Stimulated activated naive CD8-positive, alpha-beta T cell treated with anti-CD3 and anti-CD28 coated beads, Interleukin-15, Interleukin-2, amounts not matched to agents 100 ng/mL and 50 ng/mL, for 24 hours (primary cell): ENCODE results near the gene NUP210L.

Experiments
- H3K27ac Mint-ChIP-seq: one replicate; pipeline ENCODE4 v1.8.0; 2021; ENCODE audit warnings: mild to moderate bottlenecking, mixed read lengths
- H3K27me3 Mint-ChIP-seq: one replicate; pipeline ENCODE4 v1.8.0; 2021; ENCODE audit warnings: mixed read lengths
- H3K36me3 Mint-ChIP-seq: one replicate; pipeline ENCODE4 v1.8.0; 2021; ENCODE audit warnings: low read depth, mixed read lengths
- H3K4me1 Mint-ChIP-seq: one replicate; pipeline ENCODE4 v1.8.0; 2021; ENCODE audit warnings: low read depth, mixed read lengths
- H3K4me3 Mint-ChIP-seq: one replicate; pipeline ENCODE4 v1.8.0; 2021; ENCODE audit warnings: mild to moderate bottlenecking, mixed read lengths
- H3K9me3 Mint-ChIP-seq: one replicate; pipeline ENCODE4 v1.8.0; 2021; ENCODE audit warnings: mixed read lengths

NUP210L gene

GRCh38 chr1:153962088-153963029, 192.5 kb downstream of the NUP210L start:
- Mint-ChIP-seq H3K27me3 (no peaks in the 10 kb centered on the region), H3K9me3 (no peaks in the 10 kb centered on the region), H3K4me1 (peaks cover 73% of the 10 kb centered on the region), H3K36me3 (peaks cover 21% of the 10 kb centered on the region), H3K27ac (peak overlapping the region; percentile 93), H3K4me3 (peak overlapping the region; percentile 91)

GRCh38 chr1:153961421-153961820, 193.5 kb downstream of the NUP210L start:
- Mint-ChIP-seq H3K9me3 (no peaks in the 10 kb centered on the region), H3K4me3 (peak overlapping the region; percentile 91), H3K36me3 (peaks cover 21% of the 10 kb centered on the region), H3K27me3 (no peaks in the 10 kb centered on the region), H3K27ac (peak overlapping the region; percentile 34), H3K4me1 (peaks cover 75% of the 10 kb centered on the region)

GRCh38 chr1:153960206-153960605, 194.7 kb downstream of the NUP210L start:
- Mint-ChIP-seq H3K4me1 (peaks cover 72% of the 10 kb centered on the region), H3K27me3 (no peaks in the 10 kb centered on the region), H3K27ac (peak overlapping the region; percentile 34), H3K9me3 (no peaks in the 10 kb centered on the region), H3K4me3 (no peak overlapping the region), H3K36me3 (peaks cover 17% of the 10 kb centered on the region)

DNA sequence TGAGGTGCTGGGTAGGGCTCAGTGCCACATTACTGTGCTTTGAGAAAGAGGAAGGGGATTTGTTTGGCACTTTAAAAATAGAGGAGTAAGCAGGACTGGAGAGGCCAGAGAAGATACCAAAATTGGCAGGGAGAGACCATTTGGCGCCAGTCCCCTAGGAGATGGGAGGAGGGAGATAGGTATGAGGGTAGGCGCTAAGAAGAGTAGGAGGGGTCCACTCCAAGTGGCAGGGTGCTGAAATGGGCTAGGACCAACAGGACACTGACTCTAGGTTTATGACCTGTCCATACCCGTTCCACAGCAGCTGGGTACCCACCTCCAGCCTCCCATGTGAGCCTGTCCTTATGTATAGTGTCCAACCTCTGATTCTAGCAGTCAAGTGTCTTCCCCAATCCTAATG, 195.4 kb downstream of the NUP210L start:
- H3K4me3 Mint-ChIP-seq, result peak overlapping the region; percentile 94
- peaks cover 76% of the 10 kb centered on the region for H3K4me1 Mint-ChIP-seq
- H3K9me3 Mint-ChIP-seq, result no peaks in the 10 kb centered on the region
- peak overlapping the region; percentile 92 for H3K27ac Mint-ChIP-seq
- H3K27me3 Mint-ChIP-seq, result no peaks in the 10 kb centered on the region
- H3K36me3 Mint-ChIP-seq, result peaks cover 19% of the 10 kb centered on the region

DNA sequence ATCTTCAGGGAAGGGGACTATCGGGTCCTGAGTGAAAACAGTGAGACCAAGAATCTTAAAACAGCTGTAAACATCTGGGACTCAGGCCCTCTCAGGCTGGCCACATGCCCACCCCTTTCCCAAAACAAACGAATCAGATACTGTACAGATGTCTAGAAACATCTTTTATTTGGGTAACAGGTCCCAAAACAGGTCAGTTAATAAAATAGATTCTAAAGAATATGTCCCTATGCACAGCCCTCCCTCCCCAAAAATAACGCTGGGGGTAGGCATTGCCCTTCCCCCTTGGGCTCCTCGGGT, 196.0 kb downstream of the NUP210L start:
- peaks cover 25% of the 10 kb centered on the region for H3K36me3 Mint-ChIP-seq
- H3K27ac Mint-ChIP-seq, result peak overlapping the region; percentile 92
- H3K4me1 Mint-ChIP-seq, result peaks cover 77% of the 10 kb centered on the region
- no peaks in the 10 kb centered on the region for H3K27me3 Mint-ChIP-seq
- H3K4me3 Mint-ChIP-seq, result peak overlapping the region; percentile 94
- no peaks in the 10 kb centered on the region for H3K9me3 Mint-ChIP-seq

DNA sequence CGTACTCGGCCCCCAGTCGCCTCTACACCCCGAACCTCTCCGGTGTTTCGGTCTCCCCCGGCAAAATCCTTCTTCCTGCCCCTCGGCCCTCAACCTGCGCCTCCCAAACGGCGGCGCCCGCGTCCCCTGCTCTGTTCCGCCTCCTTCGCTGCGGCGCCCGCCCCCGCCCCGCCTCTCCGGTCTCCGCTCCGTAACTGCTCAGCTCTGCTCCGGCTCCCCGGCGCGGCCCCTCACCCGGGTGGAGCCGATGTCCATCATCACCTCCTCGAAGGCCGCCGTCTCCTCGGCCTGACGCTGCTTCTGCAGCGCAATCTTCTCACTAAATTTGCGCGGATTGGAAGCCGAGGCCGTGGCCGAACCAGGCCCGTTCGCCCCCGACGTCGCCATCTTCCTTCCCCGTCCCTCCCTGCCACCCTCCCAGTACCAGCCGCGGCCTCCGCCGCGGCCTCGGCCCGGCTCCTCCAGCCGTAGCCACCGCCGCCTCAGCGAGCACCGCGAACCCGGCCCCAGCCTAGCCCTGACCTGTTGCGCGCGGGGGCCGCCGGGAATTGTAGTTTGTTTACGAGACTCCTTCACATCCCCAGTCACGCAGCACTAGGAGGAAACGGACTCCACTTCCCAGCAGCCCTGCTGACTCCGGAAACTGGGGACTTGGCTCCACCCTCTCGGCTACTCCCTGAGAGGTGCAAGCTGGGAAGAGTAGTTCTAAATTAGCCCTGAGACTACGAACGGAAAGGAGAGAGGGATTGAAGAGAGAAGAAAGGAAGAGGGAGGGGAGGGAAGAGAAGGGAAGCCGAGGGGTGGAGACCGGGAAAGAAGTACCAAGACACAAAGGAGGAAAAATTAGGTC, 196.5 kb downstream of the NUP210L start, which contains the start of gene CRTC2:
Gene CRTC2, minus strand, starts transcription at position 502 of the 850 bp plus-strand sequence. Its CDS starts 115 bp downstream, at position 387.
- Mint-ChIP-seq H3K36me3 (peaks cover 28% of the 10 kb centered on the region), H3K4me3 (peak within 1 kb of the TSS; percentile 94), H3K27me3 (no peaks in the 10 kb centered on the region), H3K9me3 (no peaks in the 10 kb centered on the region), H3K27ac (peak within 1 kb of the TSS; percentile 92), H3K4me1 (peaks cover 72% of the 10 kb centered on the region)

GRCh38 chr1:153957744-153958110, 197.1 kb downstream of the NUP210L start:
- H3K9me3 Mint-ChIP-seq, result no peaks in the 10 kb centered on the region
- H3K27ac Mint-ChIP-seq, result peak overlapping the region; percentile 92
- no peaks in the 10 kb centered on the region for H3K27me3 Mint-ChIP-seq
- peaks cover 70% of the 10 kb centered on the region for H3K4me1 Mint-ChIP-seq
- H3K4me3 Mint-ChIP-seq, result peak overlapping the region; percentile 94
- H3K36me3 Mint-ChIP-seq, result peaks cover 30% of the 10 kb centered on the region

DNA sequence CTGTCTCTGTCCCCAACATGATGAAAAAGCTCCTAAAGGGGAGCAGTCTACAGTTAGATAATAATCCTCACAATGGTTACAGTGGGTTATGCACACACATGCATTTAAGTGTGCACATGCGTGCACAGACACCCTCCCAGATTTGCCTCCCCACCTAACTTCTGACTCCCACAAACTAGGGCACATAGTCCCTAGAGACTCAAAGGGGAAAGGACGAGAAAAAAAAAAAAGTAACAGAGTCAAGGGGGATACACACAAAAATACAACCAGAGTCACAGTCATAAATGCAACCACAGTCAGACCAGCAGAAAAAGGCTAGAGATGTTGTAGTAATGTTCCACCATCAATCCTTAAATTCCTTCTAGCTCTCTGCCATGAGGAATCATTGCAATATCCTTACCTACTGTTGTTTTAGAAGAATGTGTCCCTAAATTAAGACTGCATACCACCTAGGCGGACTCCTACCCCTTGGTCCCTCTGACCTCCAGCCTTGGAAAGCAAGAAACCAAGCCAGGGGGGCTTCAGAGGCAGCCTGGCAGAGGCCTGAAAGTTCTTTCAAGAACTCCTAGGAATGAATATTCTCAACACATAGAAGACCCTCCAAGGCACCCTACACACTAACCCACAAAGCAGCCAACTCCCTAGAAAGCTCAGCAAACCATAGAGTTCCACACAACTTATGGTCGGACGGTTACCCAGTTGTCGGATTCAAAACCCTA, 197.7 kb downstream of the NUP210L start:
- Mint-ChIP-seq H3K4me3 (peak overlapping the region; percentile 94), H3K36me3 (peaks cover 36% of the 10 kb centered on the region), H3K27me3 (no peaks in the 10 kb centered on the region), H3K9me3 (no peaks in the 10 kb centered on the region), H3K27ac (peak overlapping the region; percentile 92), H3K4me1 (peaks cover 64% of the 10 kb centered on the region)

- Mint-ChIP-seq H3K36me3 (peaks cover 43% of the 10 kb centered on the region), H3K4me1 (peaks cover 46% of the 10 kb centered on the region), H3K27me3 (no peaks in the 10 kb centered on the region), H3K9me3 (no peaks in the 10 kb centered on the region), H3K4me3 (no peak overlapping the region), H3K27ac (no peak overlapping the region)
These were observed 200.0 kb downstream of the NUP210L start for GRCh38 chr1:153954826-153955225.

DNA sequence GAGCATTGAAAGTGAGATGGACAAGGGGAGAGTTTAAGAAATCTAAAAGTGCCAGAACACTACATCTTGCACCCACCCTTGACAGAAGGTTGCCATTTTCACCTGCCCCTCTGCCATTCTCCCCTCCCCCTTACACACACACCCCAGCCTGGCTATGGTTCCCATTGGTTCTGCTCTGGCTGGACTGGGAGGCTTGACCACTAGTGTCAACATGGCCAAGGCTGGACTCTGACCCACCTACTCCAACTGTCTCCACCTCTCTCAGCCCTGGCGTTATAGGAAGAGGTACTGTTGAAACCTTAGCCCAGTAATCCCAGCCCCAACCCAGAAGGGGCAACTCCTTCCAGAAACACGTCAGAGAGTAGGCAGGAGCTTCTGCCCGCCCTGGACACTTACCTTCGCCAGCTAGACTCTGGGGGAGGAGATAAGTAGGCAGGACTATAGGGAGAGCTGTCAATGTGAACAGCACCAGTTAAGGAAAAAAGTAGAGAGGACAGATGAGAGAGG, 201.0 kb downstream of the NUP210L start:
- Mint-ChIP-seq H3K4me3 (no peak overlapping the region), H3K4me1 (peaks cover 39% of the 10 kb centered on the region), H3K36me3 (peaks cover 40% of the 10 kb centered on the region), H3K27ac (peak overlapping the region; percentile 73), H3K27me3 (no peaks in the 10 kb centered on the region), H3K9me3 (no peaks in the 10 kb centered on the region)

DNA sequence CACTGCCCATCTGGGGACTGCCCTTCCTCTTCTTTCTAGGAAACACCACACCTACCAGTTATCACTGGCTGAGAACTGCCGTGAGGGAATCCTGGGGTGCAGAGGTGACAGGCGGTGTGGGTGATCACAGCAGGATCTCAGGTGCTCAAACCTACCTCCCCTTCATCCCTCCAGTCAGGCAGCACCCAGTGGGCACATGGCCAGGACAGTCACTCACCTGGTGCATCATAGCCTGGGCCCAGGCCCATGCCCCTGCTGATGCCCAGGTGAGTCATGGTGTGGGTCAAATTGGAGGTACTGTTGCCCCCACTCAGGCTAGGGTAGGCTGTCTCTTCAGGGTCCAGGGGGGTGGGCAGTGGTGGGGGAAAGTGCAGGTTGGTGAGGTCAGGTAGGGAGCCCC, 203.1 kb downstream of the NUP210L start:
- Mint-ChIP-seq H3K36me3 (peaks cover 49% of the 10 kb centered on the region), H3K9me3 (no peaks in the 10 kb centered on the region), H3K4me3 (no peak overlapping the region), H3K27ac (no peak overlapping the region), H3K27me3 (no peaks in the 10 kb centered on the region), H3K4me1 (peaks cover 31% of the 10 kb centered on the region)

DNA sequence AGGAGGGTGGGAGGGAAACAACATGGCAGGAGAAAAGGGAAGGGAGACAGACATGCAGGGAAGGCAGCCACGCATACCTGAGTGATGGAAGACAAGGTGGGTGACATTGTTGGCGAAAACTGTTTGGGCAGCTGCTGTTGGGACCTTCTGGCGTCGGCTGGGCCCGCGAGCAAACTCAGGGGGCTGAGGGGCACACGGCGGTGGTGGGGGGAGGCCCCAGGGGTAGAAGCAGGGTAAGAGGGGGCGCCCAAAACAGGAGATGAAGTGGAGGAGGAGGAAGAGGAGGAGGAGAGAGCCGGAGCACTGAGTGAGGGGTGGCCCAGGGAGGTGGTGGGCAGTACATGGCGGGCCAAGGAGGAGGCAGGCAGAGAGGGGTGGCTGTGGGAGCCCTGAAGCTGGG, 203.7 kb downstream of the NUP210L start:
- Mint-ChIP-seq H3K4me1 (peaks cover 27% of the 10 kb centered on the region), H3K36me3 (peaks cover 51% of the 10 kb centered on the region), H3K9me3 (no peaks in the 10 kb centered on the region), H3K27me3 (no peaks in the 10 kb centered on the region), H3K4me3 (no peak overlapping the region), H3K27ac (peak overlapping the region; percentile 15)

DNA sequence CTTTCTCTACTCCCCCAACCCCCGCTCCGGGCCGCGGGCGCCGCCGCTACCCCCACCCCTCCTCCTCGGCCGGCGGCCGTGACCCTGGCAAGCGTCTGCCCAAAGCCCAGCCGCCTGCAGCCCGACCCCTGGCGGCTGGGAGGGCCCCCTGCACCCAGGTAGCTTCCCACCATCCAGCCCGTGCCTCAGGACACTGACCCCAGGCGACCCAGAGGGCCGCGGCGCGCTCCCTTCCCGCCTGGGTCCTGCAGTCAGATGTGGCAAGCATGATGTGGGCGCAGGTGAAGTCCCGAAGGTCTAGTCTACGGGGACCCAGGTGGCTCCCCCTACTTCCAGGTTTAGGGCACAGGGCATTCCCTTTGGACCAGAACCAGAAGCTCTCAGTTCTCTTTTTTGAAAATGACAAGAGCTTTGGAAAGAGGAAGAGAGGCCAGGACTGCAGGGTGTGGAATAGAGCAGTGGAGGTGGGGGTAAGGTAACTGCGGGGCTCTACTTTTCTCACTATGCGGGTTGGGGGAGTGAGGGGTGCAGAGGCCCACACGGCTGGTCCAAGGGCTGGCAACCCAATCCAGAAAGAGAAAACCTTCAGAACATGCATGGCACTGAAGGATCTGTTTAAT, 208.1 kb downstream of the NUP210L start, which contains the start of gene DENND4B:
Gene DENND4B, minus strand, starts transcription at position 97 of the 620 bp plus-strand sequence. CDS start 2,344 bp downstream, outside the sequence.
- Mint-ChIP-seq H3K4me1 (peaks cover 26% of the 10 kb centered on the region), H3K27me3 (no peaks in the 10 kb centered on the region), H3K27ac (peak within 1 kb of the TSS; percentile 83), H3K9me3 (no peaks in the 10 kb centered on the region), H3K36me3 (peaks cover 48% of the 10 kb centered on the region), H3K4me3 (peak within 1 kb of the TSS; percentile 93)
